LoVo (cell line): ENCODE measurements around the gene NXN.
"Not testable (repeated sequence)": the region's sequence is repeated elsewhere in the genome, so short reads cannot be mapped to it uniquely, and the experiment has no call there.

Experiments
- DNase-seq: peaks from one replicate; pipeline ENCODE4 v3.0.0-alpha.2; 2016; ENCODE audit warnings: low spot score

NXN gene

DNA sequence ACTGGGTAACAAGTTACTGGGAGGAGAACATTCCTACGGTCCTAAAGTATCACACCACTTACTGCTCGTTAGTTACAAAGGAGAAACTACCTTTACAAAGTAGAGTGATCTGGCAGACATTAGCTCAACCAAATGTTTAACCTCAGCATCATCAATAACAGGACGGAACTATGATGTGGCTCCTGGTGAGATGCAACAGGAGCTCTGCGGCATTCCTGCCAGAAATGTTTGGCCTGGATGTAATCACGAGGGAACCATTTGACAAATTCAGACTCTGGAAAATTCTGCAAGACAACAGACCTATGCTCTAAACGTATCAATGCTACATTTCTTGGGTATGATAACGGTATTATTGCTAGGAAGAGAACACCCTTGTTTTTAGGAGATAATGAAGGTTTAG is 117.0 kb downstream of the NXN start:
- no peak for DNase-seq

- no peak for DNase-seq
Observed at GRCh38 chr17:861364-861763, 118.2 kb downstream of the NXN start.

DNA sequence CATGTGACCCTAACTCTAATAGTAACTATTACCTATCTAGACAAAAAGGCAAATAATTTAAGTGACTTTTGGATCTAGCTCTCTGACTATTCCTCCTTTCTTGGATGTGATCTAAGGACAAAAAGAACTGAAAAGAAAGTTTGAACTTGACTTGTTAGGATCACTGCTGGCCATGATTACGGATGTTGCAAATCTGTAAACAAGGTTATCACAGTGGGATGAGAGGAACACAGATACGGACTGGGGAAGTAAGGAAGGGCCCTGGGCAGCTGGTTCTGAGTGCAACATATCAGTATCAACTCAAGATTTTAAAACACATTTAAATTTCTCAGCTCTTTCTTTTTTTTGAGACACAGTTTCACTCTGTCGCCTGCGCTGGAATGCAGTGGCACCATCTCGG is 118.8 kb downstream of the NXN start:
- no peak for DNase-seq

- no peak for DNase-seq
Observed at GRCh38 chr17:859824-860195, 119.8 kb downstream of the NXN start.

- DNase-seq = no peak
Observed at GRCh38 chr17:859061-859823, 120.3 kb downstream of the NXN start.

GRCh38 chr17:856149-856548 is 123.4 kb downstream of the NXN start:
- DNase-seq = no peak

DNA sequence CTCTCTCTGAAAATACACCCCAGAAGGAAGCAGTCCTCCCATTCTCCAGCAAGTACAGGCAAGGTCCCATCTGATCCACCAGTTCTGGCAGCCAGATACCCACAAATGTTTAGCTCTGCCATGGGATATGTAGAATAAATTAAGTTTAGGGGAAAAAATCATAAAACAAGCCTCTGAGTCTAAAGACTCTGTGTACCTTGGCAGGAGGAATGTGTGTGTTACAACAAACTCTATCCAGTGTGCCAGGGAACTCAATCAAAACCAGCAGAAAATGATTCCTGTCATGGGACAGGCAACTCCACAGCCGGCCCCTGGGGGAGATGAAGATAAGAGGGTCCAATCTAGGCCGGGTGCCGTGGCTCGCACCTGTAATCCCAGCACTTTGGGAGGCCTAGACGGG is 124.0 kb downstream of the NXN start:
- no peak for DNase-seq

- DNase-seq = not testable (repeated sequence)
Observed at GRCh38 chr17:852850-853249, 126.7 kb downstream of the NXN start.

GRCh38 chr17:852349-852748 is 127.2 kb downstream of the NXN start:
- DNase-seq = no peak

DNA sequence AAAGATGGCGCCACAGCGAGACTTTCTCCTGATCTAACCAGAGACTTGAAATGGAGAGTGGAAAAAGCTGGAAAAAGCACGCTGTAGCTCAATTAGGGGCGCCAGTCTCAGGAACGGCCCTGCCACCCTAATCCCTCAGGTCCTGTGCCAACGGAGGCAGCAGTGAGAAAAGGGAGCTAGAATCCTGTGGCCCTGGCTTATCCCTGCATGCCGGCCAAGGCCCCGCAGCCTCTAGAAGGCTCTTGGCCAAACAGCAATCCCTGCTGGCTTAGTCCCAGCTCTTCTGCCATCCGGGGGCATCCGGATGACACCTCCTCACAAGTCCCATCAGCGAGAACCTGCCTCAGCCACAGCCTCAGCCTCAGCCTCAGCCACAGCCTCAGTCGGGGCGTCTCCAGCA is 127.7 kb downstream of the NXN start:
- DNase-seq = no peak

DNA sequence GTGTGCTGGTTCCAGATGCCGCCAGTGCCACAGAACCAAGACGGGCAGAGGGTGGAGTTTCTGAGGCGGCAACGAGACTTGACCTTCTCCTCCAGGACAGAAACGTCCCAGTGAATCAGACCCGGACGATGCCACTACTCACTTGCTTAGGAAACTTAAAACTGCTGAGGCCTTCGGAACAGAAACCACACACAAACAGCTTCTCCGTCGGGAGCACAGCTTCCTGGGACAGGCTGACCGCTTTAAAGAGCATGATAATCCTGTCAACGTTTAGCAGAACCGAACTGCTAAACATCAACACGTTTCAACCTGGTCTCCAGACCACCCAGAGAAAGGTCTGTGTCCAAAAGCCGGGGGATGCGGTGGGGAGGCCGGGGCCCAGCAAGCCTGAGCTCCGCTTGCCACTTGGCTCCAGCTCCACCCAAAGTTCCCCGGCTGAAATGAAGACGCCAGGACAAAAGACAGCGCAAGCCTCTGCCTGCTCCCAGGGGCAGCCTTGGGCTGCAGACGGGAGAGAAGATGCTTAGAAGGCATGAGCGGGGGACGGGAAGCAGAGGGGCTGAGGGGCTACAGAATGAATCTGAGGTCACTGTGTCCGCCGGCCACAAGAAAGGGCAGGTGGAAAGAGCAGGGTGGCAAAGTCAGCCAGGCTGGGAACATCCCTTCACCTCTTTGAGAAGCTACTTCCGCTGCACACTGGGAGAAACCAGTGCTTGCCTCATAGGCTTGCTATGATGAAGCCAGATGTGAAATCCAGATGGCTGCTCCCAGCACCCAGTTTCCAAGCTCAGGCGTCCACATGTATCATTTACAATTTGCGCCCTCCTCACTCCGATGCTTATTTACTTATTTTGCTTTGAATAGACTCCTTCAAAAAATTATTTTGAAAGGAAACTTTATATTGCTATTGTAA is 128.5 kb downstream of the NXN start:
- DNase-seq = no peak

DNA sequence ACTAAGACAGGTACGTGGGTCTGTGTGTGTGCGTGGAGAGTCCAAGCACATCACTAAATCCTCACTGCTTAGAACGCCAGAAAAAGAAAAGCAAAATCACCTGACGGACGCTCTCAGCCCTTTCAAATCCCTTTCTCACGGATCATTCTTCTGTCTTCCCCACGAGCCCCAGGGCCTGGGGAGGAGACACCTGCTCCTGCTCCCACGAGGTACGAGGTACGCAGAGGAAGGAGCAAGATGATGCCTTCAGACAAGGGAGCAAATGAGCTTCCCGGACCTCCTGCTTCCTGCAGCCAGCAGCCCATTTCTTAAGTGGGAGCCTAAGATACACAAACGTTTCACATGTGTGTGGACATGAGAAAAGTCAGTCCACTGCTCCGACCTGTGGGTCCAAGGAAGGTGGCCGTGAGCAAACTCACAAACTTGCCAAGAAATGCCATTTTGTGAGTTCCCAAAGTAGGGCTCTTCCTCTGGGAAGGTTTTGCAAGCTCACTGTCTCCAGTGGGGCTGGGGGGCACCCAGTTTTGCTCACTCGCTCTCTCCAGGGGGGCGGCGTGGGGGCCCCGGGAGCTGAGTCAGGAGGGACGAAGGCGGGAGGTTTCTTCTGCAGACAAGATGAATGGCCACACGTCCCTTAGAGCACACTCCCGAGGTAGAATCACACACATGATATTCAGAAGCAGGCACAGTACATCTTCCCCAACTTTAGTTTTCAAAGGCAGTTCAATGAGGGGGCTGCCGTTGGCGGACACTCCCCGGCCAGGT is 129.3 kb downstream of the NXN start:
- DNase-seq = no peak

DNA sequence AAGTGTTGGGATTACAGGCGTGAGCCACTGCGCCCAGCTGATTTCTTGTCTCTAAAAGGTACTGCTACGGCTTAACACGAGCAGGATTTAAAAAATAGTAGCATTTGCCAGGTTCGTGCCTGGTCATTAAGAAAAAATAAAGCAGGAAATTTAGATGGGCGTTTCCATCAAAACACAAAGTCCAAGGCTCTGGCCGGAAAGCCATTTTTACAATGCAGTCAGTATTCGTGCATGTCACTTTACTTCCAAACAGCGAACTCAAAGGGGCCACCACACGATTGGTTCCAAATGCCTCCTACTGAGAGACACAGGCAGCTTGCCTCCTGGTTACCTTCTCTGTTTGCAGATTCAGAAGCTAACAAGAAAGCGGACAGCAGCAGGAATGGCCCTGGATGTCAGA is 131.2 kb downstream of the NXN start:
- DNase-seq = no peak

GRCh38 chr17:846901-847843 is 132.4 kb downstream of the NXN start:
- DNase-seq = no peak

GRCh38 chr17:841313-841712 is 138.3 kb downstream of the NXN start:
- DNase-seq = no peak

GRCh38 chr17:838486-838885 is 141.1 kb downstream of the NXN start:
- DNase-seq = no peak

GRCh38 chr17:836151-836550 is 143.4 kb downstream of the NXN start:
- no peak for DNase-seq

GRCh38 chr17:835721-836120 is 143.9 kb downstream of the NXN start:
- not testable (repeated sequence) for DNase-seq

DNA sequence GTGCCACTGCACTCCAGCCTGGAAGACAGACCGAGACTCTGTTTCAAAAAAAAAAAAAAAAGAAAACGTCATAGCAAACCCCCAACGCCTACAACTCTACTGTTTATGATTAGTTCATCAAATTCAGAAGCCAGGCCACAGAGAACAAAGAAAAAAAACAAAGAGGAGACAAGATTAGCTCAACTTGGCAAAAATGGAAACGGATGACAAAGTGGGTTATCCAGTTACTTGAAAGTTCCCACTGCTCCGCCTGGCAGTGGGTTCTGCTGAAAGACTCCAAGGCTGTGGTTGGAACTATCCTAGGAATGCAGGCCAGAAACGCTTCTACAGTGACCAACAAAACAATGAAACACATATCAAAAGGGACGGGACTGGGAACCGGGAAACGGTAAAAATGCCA is 144.3 kb downstream of the NXN start:
- peak; percentile 18 for DNase-seq

GRCh38 chr17:834136-834535 is 145.4 kb downstream of the NXN start:
- DNase-seq = no peak

DNA sequence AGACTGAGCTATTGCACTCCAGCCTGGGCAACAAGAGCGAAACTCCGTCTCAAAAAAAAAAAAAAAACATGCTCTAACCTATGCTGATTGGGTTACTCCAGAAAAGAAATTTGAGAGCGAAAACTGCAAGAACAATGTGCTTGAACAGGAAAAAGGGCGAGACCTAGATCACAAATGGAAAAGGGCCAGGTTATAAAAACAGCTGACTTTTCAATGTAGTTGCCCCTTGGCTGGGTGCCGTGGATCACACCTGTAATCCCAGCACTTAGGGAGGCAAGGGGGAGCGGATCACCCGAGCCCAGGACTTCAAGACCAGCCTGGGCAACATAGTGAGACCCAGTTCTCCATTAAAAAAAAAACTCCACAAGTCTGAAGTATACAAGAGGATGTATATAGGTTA is 148.6 kb downstream of the NXN start:
- no peak for DNase-seq

DNA sequence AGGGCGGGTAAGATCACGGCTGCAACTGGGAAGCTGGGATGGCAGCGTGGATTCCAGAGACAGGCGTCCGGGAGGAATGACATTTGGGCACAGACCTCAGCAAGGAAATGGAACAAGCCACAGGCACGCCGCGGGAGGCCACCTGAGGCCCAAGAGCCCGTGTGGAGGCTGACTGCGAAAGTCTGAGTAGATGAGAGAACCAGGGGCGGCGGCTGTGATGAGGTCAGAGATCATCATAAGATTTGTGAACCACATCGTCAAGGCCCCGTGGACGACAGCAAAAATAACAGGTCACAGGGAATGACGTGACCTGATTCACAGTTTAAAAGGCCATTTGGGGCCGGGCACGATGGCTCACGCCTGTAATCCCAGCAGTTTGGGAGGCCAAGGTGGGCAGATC is 149.2 kb downstream of the NXN start:
- no peak for DNase-seq
